Fibroblast of lung (primary cell): Measurements from ENCODE around the gene PHLDA2.

ENCODE experiments used
- EZH2 ChIP-seq: IDR thresholded peaks from 2 replicates; pipeline ENCODE4 v1.5.1; 2012; ENCODE audit warnings: low read length, control low read depth, mild to moderate bottlenecking; ENCODE audit errors: missing control alignments
- TF ChIP-seq, protein P1 (sequence below), 2 donors: IDR thresholded peaks in 1 of 2; conservative IDR thresholded peaks in 1 of 2; 1 replicate in 1 of 2; 2 replicates in 1 of 2; pipeline ENCODE4 v1.5.1; 2011 to 2012; ENCODE audit warnings: low read length in 2 of 2, control low read depth in 1 of 2, inconsistent platforms in 1 of 2, low read depth in 1 of 2, mild to moderate bottlenecking in 1 of 2

DNA sequence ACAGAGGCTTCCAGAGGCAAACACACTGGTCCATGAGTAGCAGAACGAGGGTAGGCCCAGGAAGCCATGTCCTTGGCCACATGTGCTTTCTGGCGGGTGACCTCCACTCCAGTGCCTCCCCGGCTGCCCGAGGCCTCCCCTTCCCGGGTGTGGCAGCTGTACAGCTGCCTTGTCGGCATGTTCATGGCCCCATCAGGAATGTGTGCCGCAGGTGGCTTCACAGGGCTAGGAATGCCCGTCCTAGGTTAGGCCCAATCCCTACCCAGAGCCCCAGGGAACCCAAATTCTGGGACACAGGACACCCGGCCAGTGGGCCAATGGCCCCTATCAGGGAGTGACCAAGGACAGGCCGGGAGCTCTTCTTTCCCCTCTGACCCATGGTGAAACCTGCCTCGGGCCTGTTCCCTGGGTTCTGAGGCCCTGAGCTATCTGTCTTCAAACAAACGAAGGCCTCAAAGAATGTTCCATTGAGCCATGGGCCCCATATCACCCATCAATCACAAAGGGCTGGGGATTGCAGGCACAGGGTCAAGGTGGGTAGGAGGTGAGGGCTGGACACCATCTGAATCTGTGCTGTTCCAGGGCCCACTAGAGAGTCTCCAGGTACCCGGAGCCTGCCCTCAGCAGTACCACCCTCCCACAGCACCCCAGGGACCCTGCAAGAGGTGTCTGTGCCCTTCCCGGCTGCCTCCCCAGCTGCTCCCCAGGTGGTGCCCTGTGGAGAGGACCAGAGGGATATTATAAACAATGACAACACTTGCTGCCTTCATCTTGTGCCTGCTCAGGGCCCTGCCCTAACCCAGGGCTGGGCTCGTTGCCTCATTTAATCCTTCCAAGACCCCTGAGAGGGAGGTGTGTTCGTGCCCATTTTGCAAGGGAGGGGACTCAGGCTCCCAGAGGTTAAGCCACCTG lies 39.6 kb downstream of the PHLDA2 start:
- TF ChIP-seq, protein P1, sequence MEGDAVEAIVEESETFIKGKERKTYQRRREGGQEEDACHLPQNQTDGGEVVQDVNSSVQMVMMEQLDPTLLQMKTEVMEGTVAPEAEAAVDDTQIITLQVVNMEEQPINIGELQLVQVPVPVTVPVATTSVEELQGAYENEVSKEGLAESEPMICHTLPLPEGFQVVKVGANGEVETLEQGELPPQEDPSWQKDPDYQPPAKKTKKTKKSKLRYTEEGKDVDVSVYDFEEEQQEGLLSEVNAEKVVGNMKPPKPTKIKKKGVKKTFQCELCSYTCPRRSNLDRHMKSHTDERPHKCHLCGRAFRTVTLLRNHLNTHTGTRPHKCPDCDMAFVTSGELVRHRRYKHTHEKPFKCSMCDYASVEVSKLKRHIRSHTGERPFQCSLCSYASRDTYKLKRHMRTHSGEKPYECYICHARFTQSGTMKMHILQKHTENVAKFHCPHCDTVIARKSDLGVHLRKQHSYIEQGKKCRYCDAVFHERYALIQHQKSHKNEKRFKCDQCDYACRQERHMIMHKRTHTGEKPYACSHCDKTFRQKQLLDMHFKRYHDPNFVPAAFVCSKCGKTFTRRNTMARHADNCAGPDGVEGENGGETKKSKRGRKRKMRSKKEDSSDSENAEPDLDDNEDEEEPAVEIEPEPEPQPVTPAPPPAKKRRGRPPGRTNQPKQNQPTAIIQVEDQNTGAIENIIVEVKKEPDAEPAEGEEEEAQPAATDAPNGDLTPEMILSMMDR (conservative IDR thresholded peaks at IDR 0.05 in 1 of 2, IDR thresholded peaks at IDR 0.05 in 1 of 2; ENCODE audit: low read depth in 1 of 2, low read length in 2 of 2), result no peak
- TF ChIP-seq EZH2, result no peak
